Measurements from ENCODE around the gene CNTNAP2.
"Not testable (repeated sequence)": the region's sequence is repeated elsewhere in the genome, so short reads cannot be mapped to it uniquely, and the experiment has no call there.

Gene CNTNAP2

DNA sequence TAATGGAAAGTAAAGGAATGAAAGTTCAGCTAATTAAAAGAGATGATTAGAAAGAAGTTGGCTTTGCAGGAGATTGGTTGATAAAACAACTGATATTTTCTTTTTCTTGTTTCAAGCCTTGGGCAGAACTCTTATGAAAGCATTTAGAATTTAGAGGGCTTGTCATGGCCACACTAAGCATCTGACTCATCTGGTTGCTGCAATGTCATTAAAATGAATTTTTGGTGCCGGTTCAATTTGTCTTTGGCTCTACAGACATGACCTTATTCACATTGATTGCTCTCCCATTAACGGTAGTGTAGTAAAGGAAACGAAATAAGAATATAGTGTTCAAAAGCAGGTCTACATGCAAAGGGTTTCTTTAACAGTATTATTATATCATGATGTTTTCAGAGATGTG, 1461.6 kb downstream of the CNTNAP2 start:
- DNase-seq, result no peak

DNA sequence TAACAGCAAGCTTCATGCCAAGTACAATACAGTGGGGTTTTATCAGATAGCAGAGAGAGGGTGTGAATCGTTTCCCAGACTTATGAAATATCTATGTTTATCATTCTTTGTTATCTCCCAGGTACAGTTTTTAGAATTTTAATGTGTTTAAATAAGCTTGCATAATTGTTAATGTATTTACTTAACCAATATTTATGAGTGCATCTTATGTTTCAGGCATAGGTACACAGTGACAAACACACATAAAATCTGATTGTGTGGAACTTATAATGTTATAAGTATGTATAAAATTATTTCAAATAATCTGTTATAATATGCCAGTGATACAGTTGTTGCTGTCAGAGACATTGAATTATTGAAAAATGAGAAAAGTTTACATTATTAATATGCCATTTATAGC, 1462.5 kb downstream of the CNTNAP2 start:
- DNase-seq, result no peak

DNA sequence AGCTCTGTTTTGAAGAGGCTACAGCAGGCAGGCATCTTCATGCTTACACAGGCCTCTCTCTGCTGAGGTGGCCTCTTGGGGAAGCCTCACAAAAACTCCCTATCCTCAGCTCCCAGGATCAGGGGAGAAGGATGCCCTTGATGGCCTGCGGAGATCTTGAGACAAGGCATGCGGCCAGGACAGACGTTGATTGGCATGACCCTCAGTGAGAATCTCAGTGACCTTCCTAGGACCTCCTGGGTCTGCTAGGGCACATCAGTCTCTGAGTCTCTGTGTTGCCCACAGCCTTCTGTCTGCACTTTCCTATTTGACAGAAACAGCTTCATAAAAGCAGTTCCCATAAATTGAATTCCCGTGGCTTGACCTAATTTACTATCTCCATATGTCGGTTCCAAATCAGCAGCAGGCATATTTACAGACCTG, 1468.2 kb downstream of the CNTNAP2 start:
- no peak for DNase-seq

DNA sequence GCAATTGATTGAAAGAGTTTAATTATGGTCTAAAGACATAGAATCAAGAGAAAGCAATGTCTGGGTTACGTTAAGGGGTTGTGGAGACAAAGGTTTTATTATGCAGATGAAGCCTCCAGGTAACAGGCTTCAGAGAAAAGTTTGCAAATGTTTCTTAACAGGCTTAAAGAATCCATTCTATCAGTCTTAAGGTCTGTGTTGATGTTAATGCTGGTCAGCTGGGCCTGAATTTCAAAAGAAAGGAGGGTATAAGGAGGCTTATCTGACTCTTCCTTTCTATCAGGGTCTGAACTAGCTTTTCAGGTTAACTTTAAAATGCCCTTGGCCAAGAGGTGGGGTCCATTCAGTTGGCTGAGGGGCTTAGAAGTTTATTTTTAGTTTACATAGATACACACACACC, 1469.5 kb downstream of the CNTNAP2 start:
- DNase-seq, result no peak

DNA sequence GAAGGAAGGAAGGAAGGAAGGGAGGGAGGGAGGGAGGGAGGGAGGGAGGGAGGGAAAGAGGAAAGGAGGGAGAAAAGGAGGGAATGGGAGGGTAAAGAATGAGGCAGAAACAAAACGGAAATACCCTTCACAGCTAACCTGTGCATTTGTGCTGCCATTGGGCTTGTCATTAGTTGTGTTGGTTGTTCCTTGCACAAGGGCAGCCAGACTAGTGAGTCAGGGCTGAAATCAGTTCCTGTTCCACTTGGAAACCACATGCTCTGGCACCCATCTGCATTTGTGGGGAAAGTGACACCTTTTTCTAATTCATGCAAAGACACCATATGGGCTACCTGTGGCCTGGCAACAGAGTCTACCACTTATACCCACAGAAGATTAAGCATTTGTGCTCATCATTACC, 1469.9 kb downstream of the CNTNAP2 start:
- no peak for DNase-seq

DNA sequence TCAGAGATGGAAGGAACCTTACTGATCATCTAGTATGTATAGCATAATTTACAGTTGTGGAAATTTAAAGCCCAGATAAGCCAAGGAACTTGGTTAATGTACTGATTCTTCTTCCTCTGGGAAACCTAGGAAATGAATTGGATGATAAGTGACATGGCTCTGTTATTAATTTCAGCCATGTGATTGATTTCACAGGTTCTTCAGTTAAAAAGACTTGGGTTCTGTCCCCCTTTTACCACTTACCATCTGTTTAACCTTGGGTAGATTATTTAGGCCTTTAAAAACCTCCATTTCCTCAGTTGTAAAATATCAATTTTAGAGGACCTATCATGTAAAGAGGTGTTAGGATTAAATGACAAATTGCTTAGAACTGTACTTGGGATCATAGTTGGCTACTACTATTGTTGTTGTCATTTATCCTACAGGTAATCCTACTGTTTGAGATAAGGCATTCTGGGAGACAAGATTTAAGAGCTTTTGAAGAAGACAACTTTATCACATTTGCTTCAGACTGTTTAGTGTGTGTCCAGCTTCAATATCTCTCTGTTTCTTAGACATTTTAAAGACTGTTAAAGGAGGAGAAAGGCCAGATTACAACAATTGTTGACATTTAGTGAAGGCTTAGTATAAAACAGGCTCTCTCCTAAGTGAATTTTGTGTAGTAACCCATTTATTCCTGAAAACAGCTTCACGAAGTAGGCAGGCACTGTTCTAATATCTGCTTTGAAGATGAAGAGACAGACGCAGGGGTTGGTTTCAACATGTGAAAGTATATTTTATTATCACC, 1476.9 kb downstream of the CNTNAP2 start:
- no peak for DNase-seq

DNA sequence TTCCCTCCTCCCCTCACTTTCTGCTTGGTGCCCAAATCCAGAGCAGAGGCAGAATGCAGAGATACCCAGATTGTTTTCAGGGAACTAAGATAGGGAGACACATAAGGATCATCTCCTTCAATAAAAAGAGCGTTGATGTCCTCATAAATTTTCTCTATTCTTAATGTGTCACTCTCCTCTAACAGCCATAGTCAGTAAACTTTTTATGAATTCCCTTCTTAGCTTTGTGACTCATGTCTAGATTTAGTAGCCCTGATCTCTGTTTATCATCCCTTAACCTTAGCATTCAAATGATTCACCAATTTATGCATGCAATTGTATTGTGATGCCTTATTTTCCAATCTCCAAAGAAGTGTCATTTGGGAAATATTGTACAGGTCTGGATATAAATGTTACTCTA, 1478.4 kb downstream of the CNTNAP2 start:
- DNase-seq, result no peak

DNA sequence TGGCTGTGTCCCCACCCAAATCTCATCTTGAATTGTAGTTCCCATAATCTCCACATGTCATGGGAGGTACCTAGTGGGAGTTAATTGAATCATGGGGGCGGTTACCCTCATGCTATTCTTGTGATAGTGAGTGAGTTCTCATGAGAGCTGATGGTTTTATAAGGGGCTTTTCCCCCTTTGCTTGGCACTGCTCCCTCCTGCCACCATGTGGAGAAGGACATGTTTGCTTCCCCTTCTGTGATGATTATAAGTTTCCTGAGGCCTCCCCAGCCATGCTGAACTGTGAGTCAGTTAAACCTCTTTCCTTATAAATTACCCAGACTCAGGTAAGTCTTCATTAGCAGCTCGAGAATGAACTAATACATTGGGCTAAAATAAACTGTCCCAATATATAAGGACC, 1482.1 kb downstream of the CNTNAP2 start:
- not testable (repeated sequence) for DNase-seq

DNA sequence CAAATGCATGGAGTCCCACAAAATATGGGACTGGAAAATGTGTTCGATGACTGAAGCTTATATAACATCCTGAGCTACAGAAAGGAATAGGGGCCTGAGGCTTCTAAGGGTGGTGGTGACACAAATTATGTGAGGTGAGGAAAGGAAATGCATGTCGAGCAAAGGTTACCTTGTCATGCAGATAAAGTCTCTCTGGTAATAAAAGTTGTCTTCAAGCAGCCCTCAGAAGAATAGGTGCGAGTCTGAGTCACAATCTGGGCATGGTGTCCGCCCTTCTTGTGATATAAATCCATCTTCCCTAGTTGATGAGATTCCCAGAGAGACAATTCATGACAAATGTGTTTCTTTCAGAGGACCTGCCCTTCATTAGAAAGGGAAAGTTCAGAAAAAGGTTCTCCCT, 1488.7 kb downstream of the CNTNAP2 start:
- no peak for DNase-seq

DNA sequence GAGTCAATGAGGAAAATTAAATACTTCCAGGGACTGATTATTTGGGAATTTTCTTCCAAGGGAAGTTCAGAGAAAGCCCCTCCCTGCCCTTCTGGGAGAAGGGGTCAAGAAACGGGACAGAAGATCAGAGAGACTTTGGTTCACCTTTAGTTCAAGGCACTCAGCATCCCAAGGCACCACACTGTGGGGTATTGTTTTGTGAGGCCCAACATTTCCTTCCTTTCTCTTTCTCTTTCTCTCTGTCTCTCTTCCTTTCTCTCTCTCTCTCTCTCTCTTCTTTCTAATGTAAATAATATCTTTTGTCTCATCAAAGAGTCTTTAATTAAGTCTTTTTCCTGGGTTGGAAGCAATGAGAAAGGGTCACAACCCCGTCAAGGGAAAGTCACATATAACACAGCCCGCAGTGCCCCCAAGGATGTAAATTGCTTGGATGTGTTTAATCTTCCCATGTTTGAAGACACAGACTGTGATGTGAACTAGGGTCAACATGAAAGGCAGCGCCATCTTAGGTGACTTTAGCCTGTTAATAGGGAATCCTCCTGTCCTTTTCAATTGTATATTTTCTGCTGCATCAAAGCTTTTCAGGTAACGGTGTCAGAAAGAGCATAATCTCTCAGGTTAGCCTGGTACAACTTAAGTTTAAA, 1490.7 kb downstream of the CNTNAP2 start:
- DNase-seq, result no peak

DNA sequence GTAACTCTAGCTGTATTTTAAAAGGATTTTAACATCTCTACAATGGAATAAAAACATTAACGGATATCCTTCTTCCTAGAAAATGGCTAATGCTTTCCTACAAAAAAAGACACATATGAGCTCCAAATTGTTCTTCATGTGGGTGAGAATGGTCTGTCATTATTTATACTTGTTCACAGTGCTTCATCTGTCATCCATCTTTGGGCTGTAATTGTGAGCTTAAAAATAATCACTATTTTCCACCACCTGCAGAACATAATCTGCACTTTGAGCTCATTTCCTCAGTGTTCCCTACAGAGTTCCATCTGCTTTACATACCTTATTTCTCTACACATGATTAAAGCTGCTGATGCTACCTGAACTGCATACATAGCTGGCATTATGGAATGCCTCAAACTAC, 1494.8 kb downstream of the CNTNAP2 start:
- no peak for DNase-seq

DNA sequence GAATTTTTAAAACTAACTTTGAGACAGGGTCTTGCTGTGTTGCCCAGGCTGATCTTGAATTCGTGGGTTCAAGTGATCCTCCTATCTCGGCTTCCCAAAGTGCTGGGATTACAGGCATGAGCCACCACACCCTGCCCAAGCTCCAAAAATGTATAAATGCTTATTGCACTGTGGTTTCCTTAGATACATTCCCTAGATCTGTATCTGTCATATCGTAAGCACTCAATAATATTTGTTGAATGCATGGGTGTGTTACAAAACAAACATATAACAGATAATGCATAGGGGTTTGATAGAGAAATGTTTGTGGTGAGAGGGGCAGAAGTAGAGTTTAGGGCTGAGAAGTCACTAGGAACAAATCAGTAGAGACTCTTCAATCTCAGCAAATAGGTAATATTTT, 1518.7 kb downstream of the CNTNAP2 start:
- DNase-seq, result no peak

DNA sequence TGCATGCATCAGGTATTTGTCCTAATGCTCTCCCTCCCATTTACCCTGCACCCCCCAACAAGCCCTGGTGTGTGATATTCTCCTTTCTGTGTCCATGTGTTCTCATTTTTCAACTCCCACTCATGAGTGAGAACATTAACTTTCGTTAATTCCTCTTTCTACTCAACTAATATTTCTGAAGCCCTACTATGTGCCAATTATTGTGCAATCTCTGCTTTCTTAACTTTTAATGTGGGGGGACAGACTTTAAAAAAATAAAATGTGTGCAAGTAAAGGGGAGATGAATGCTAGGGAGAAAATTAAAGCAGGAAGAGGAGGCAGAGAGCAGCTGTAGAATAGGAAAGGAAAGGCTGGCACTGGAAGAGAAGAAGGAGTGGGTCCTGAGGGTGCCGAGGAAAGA, 1520.0 kb downstream of the CNTNAP2 start:
- no peak for DNase-seq

DNA sequence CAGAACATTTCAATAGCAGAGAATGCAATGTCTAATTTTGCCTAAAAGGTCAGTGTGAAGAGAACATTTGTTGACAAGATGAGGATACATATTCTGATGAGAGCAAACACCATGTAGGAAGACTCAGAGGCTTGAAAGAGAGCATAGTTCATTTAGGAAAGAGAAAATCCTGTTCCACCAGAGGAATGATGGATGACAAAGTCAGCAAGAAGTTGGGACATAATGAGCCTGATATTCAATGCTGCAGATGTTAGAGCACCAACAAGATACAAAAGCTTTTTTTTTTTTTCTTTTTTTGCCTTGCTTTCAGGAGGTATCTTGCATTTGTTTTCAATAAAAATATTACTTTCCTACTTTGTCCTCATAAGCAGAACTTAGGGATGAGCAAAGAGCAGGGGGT, 1522.0 kb downstream of the CNTNAP2 start:
- DNase-seq, result no peak

DNA sequence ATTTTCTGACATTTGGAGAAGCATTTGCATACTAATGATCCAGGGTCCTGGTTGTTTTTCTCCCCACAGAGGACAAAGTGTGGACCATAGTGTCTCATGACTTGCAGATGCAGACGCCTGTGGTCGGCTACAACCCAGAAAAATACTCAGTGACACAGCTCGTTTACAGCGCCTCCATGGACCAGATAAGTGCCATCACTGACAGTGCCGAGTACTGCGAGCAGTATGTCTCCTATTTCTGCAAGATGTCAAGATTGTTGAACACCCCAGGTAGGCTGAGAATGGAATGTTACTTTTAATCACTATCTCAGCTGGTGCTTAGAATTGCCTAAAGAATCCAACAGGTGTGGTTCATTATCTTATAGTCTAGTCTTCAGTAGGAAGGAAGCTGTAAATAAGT, 1522.4 kb downstream of the CNTNAP2 start:
- no peak for DNase-seq

DNA sequence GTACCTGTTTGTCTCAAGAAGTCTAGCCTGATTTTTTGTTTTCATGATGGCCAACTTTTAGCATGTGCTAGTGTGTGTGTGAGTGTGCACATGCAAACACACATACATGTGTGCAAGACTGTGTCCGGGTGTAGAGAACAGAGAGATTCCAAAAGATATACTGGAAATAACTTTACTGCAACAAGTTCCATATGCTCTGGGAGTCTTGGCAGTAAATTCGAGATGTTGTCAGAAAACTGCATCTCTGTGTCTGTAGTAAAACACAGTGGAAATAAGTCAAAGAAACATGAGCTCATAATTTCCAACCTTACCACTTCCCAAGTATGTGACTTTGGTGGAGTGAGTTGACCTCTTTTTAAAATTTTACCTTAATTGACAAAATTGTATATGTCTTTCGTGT, 1523.2 kb downstream of the CNTNAP2 start:
- no peak for DNase-seq

DNA sequence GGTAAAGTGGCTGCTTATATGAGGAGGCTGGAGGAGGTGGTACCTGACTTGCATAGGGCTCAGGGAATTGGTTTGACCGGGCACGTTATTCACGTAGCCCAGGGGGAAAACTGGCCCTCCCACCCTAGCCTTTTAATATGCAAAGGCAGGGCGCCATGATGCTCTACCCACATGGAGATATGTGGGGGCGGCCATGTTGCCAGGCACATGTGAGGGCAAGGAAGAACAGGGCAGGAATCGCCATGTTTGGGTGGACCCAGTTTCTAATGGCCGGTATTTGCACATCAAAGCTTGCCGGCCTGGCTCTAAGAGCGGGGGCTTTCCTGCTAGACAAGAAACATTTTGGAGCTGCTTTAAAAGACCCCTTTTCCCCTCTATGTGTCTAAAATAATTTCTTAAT, 1524.2 kb downstream of the CNTNAP2 start:
- DNase-seq, result no peak

DNA sequence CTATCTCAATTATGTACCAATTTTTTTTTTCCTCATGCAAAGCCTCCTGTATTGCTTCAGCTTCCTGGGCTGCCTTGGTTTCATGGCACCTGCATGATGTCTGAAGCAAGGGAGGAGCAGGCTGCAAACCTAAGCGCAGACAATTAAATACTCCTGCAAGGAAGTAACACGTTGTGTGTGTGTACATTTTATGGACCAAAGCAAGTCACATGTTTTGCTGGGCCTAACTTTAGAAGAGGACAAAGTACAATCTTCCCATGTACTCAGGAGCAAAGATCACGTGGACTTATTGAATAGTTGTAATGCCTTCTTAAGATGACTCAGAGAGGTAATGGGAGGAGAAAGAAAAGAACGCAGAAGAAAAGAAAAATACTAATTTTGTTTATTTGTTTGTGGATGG, 1530.0 kb downstream of the CNTNAP2 start:
- no peak for DNase-seq

DNA sequence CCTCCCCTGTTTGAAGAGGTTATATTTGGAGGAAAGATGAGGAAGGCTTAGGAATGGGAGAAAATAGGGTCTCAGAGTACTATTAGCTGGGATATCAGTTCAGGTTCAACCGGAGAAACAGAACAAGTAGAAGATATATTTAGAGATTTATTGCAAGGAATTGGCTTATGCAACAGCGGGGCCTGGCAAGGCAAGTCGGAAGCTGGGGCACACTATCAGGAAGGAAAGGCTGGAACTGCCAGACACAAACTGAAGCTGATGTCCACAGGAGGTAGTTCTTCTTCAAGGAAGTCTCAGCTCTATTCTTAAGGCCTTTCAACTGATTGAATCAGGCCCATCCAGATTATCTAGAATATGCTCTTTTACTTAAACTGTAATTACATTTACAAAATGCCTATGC, 1534.4 kb downstream of the CNTNAP2 start:
- no peak for DNase-seq

DNA sequence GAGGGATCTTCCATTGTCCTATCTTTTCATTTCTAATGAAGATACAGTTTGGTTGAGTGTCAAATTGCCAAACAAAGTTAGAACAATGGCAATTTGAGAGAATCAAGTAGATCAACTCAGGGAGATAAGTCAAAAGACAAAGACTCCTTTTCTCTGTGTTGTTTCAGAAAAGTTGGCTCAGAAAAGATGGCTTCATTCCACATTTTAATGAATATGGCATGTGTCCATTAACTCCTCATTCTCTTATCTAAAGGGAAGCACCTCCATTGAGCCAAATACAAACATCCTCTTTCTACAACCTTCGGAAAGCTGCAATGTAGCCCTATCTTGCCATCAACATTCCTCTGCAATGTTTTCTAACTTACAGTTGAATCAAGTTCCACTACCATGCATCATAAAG, 1535.0 kb downstream of the CNTNAP2 start:
- no peak for DNase-seq

DNA sequence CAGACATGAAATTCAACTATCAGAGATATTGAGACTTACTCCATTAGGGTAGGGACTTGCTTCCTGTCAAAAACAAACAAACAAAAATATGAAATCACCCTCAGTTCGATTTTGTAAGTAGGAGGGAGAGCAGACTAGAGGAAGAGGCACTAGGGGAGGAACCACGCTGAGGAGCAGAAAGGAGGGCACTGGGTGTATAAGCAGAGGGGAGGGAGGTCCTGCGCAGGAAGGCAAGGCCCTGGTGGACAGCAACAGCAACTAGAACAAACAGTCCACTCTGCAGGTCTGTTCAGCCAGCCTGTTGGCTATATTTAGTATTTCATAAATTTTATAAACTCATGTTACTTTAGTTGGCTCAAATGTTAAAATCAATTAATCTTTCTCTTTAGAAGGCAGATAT, 1536.9 kb downstream of the CNTNAP2 start:
- no peak for DNase-seq

DNA sequence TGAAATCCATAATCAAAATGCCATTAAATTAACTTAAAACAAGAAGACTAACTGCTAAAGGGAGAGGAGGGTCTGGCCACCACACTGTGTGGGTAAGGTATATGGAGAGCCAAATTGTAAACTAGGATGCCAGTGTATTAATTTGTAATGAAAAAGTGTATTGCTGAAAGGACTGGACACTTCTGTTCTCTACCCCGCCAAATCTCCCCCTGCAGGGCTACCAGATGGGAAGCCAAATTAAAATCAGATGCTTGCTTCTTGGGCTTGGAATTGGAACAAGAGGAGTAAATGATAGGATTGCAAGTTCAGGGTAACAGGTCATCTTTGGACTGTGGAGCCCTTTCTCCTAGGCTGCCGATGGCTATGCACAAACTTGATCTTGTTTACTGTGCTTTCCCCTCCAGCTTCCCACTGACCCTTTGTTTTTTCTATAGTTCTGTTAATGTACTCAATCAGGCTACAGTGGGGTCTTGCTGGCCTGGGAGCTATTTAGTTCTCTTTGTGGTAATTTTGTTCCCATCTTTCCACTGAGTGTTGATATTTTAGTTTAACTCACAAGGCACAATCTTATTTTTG, 1541.9 kb downstream of the CNTNAP2 start:
- no peak for DNase-seq

DNA sequence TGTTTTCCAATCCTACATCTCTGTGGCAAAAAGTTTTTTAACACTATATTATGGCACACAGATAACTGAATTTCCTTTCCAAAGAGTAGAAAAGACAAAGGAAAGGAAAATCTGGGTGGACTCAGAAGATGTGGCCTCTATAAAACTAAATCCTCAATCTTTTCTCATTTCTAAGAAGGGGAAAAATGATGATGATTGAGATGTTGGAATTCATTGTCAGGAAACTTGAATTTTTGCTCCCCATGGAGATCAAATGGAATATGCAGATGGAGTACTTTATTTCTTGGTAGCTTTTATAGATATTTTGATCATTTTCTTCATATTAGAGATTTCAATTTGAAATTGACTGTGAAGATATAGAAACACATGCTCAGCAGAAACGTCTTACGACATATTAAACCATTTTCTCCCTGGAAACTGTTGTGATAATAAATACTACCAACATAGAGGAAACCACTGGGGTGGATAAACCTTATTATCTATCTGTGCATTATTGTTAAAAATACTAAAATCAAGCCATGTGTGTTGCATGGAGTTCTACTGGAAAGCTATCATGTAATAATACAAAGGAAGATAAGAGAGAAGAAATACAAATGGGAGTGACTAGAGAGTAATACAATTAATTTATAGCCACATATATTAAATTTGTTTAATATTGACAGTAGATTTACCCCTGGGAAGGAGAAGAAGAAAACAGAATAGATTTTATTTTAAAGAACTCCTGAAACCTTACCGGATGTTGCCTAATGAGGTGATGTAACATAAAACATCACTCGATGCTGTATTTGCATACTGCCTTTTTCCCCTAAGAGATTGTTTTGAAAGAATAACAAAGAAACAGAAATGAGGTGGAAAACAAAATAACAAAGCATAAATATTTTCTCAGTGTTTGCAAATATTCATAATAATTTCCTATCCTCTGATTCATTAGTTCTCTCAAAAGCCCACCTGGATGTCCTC, 1542.7 kb downstream of the CNTNAP2 start:
- DNase-seq, result no peak

All from right kidney (tissue), 1 donor.